PFSK-1 (cell line): ENCODE results near the gene ADCY1.

ENCODE experiments used
- FOXP2 ChIP-seq: optimal IDR thresholded peaks from 2 replicates; pipeline ENCODE3; 2011; ENCODE audit warnings: borderline replicate concordance, control low read depth, inconsistent platforms; ENCODE audit not compliant: insufficient read depth; ENCODE audit errors: extremely low read length, extremely low read depth
- POLR2AphosphoS5 ChIP-seq: IDR thresholded peaks from 2 replicates; pipeline ENCODE4 v1.6.1; 2012; ENCODE audit warnings: low read depth, mild to moderate bottlenecking, control low read depth, low read length, moderate library complexity
- SIN3A ChIP-seq: IDR thresholded peaks from 2 replicates; pipeline ENCODE4 v1.6.1; 2012; ENCODE audit warnings: mild to moderate bottlenecking, low read length, moderate library complexity, borderline replicate concordance; ENCODE audit not compliant: insufficient read depth
- TAF1 ChIP-seq: IDR thresholded peaks from 2 replicates; pipeline ENCODE4 v1.6.1; 2012; ENCODE audit warnings: low read length, control low read depth, borderline replicate concordance; ENCODE audit not compliant: insufficient read depth
- TF ChIP-seq, protein P1 (sequence below), 2 experiments: IDR thresholded peaks; 2 replicates each; pipeline versions ENCODE4 v1.6.1 to v1.8.0; 2011 to 2012; ENCODE audit warnings: low read depth in 2 of 2, low read length in 2 of 2, control low read depth in 1 of 2, inconsistent platforms in 1 of 2, mild to moderate bottlenecking in 1 of 2, moderate library complexity in 1 of 2; ENCODE audit not compliant: insufficient read depth in 1 of 2

The ADCY1 gene

DNA sequence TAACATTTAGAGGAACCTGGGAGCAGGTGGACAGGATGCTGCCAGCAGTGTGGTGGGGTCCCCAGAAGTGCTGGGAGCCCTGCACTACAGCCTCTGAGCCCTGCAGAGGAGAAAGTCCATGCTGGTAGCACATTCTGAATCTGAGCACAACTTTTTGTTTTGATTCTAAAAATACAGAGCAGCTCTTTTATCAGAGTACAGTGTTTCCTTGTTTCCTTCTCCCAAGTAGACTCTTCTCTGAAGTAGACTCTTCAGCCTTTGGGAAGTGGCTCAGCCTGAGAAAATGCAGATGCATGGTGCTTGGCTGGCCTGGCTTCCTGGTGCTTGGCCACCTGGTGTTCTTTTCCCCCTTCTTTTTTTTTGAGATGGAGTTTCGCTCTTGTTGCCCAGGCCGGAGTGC, 9.1 kb downstream of the ADCY1 start:
- TF ChIP-seq, protein P1, sequence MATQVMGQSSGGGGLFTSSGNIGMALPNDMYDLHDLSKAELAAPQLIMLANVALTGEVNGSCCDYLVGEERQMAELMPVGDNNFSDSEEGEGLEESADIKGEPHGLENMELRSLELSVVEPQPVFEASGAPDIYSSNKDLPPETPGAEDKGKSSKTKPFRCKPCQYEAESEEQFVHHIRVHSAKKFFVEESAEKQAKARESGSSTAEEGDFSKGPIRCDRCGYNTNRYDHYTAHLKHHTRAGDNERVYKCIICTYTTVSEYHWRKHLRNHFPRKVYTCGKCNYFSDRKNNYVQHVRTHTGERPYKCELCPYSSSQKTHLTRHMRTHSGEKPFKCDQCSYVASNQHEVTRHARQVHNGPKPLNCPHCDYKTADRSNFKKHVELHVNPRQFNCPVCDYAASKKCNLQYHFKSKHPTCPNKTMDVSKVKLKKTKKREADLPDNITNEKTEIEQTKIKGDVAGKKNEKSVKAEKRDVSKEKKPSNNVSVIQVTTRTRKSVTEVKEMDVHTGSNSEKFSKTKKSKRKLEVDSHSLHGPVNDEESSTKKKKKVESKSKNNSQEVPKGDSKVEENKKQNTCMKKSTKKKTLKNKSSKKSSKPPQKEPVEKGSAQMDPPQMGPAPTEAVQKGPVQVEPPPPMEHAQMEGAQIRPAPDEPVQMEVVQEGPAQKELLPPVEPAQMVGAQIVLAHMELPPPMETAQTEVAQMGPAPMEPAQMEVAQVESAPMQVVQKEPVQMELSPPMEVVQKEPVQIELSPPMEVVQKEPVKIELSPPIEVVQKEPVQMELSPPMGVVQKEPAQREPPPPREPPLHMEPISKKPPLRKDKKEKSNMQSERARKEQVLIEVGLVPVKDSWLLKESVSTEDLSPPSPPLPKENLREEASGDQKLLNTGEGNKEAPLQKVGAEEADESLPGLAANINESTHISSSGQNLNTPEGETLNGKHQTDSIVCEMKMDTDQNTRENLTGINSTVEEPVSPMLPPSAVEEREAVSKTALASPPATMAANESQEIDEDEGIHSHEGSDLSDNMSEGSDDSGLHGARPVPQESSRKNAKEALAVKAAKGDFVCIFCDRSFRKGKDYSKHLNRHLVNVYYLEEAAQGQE (IDR thresholded peaks at IDR 0.05; ENCODE audit: insufficient read depth in 1 of 2, low read depth in 2 of 2, low read length in 2 of 2) = no peak
- TF ChIP-seq SIN3A = no peak
- no peak for TF ChIP-seq TAF1
- no peak for TF ChIP-seq FOXP2
- no peak for TF ChIP-seq POLR2AphosphoS5

DNA sequence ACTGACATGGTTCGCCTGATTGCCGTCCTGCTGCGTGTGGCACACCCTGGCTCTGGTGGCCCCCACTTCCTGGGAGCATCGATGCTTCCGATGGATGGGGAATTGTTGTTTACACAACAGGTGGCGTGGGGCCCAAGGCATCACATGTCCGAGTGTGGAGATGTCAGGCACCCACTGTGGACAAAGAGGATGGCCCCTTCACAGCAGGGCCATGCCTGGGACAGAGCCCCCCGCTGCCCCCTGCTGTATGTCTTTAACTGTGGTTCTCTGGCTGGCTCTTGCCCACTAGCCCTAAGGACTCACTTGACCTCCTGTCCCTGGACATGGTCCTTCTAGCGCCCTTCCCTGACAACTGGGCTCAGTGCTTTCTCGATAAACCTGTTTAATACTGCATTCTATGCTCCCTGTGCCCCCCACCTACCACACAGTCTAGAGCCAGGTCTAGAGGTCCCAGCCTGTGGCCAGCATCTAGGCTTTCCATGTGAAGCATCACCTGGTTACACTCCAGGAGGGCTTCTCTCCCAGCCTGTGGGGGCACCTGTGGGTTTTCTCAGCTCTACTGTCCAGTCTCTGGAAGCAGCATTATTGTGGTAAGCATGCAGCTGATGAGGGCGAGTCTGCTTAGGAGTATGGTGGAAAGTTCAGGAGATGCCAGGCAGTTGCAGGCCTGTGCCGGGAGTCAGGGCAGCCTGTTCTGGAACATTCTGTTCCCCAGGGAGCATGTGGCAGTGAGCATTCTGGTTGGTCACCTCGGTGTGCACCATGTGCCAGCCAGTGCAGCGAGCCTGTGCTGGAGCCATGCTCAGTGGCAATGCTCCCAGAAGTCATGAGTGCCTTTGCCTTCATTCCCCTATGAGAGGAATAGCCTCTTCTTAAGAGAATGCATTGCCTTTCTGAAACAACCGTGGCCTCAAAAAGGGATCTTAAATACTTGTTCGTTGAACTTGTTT, 10.4 kb downstream of the ADCY1 start:
- TF ChIP-seq SIN3A = no peak
- no peak for TF ChIP-seq TAF1
- no peak for TF ChIP-seq POLR2AphosphoS5
- TF ChIP-seq FOXP2 = no peak
- TF ChIP-seq, protein P1 (IDR thresholded peaks at IDR 0.05; ENCODE audit: insufficient read depth in 1 of 2, low read depth in 2 of 2, low read length in 2 of 2) = no peak

DNA sequence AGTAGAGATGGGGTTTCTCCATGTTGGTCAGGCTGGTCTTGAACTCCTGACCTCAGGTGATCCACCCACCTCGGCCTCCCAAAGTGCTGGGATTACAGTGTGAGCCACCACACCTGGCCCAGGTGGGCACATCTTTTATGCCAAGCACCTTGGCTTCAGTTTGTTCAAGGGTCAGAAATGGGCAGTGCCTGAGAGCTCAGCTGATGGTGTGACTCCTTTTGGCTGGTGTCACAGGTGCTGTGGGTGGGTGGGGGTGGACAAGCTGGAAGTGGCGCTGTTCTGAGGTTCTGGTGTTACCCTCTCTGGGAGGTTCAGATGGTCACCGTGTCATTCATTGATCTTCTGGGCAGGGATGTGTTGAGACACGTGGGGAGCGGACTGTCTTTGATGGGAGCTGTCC, 11.5 kb downstream of the ADCY1 start:
- TF ChIP-seq, protein P1 (IDR thresholded peaks at IDR 0.05; ENCODE audit: insufficient read depth in 1 of 2, low read depth in 2 of 2, low read length in 2 of 2) = no peak
- no peak for TF ChIP-seq SIN3A
- no peak for TF ChIP-seq FOXP2
- no peak for TF ChIP-seq TAF1

DNA sequence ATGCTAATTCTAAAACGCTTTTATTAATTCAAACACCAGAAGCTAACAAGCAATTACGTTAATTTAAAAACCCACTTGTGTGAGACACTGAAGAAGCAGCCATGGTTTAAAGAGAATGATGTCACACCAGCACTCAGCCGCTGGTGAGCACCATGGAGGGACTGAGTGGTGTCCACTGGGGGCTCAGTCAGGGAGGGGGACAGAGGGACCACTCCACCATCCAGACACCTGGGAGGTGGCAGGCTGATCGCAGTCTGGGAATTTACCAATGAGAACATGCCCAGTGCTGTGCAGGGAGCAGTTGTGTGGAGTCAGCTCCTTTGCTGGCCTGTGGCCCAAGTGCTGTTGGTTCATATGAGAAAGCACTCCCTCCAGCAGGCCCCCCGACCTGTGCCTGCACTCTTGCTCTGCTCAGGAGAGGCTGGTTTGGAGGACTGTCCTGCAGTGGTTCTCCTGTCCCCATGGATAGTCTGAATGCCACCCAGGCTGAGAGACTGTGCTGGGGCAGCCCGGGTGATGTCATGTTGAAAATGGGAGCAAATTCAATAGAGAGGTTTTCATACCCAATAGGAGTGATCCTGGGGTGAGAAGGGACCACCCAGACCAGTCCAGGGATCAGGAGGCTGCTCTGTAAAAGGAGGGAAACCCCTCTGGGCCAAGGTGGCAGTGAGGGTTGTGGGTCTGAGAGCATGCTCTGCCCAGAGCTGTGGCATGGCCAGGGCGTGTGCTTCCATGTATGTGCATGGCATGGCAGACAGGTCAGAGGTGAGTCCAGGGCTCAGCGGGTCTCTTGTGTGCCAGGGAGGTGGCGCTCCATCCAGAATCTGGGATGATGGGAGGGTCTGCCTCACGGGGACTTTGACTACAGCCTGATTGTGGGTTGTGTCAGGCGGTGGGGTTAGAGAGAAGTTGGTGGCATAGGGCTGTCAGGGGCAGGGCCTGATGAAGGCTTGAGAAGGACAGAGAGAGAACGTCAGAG, 12.7 kb downstream of the ADCY1 start:
- no peak for TF ChIP-seq POLR2AphosphoS5

DNA sequence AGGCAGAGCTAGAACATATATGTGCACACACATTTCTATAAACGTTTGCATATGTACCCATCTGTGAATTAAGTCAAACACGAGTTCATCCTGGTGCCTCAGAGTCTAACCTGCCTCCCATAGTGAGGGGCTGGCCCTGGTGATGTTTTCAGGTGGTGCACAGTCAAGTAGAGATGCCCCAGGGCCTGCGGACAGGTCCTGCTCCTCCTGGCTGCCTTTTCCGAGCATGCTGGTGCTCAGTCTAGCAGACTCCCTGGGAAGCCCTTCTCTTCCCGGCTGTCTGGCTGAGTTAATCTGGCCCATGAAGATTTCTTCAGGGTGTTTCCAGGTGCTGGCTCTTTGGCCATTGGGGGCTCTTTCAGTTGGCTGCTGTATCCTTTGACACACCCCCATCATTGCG, 14.3 kb downstream of the ADCY1 start:
- TF ChIP-seq SIN3A = no peak
- TF ChIP-seq TAF1 = no peak
- TF ChIP-seq, protein P1 (IDR thresholded peaks at IDR 0.05; ENCODE audit: insufficient read depth in 1 of 2, low read depth in 2 of 2, low read length in 2 of 2) = no peak
- TF ChIP-seq POLR2AphosphoS5 = no peak
- TF ChIP-seq FOXP2 = no peak
